Lower leg skin (tissue), 4 donors: ENCODE results near the gene PTPRN2. TPM values are rescaled to one million over a fixed set of nuclear protein-coding genes. Genes with fewer than 3 reads are reported as not detected.

Experiments
- DNase-seq, 2 donors: peaks; one replicate each; pipeline ENCODE4 v3.0.0-alpha.2; 2019; ENCODE audit warnings: low spot score in 2 of 2
- H3K4me3 ChIP-seq: fragments of 200-600 bp; sonication (generic); 2 replicates; pipeline ENCODE4 v1.5.1; 2017; ENCODE audit warnings: mild to moderate bottlenecking, low read depth; ENCODE audit not compliant: poor library complexity, severe bottlenecking
- POLR2A ChIP-seq, 2 donors: fragments of 450-650 bp; IDR thresholded peaks; one replicate each; pipeline ENCODE4 v1.6.1; 2016 to 2017; ENCODE audit warnings: antibody characterized with exemption in 2 of 2, mild to moderate bottlenecking in 1 of 2, moderate library complexity in 1 of 2
- WGBS, 2 donors: methylation state at CpG; one replicate each; pipeline ENCODE4 v1.1.5; 2018; 5-methylcytosine and 5-hydroxymethylcytosine counted together
- intact Hi-C: fragments of 100-400 bp; cut with DNase I; formaldehyde crosslinking; loops from one replicate; pipeline ENCODE4 v1.15.0; 2023; ENCODE audit warnings: low total_unique reads
- total RNA-seq, 4 donors: library from RNA; depleted of rRNA; stranded (reverse); fragments of >200 nt; gene quantifications; one replicate each; pipeline ENCODE4 v1.1.0, GENCODE V29; 2016
- TF ChIP-seq, protein P1 (sequence below), 3 donors: fragments of 450-650 bp; IDR thresholded peaks; one replicate each; pipeline ENCODE4 v1.5.1; 2016; ENCODE audit warnings: antibody characterized with exemption in 3 of 3, mild to moderate bottlenecking in 3 of 3, moderate library complexity in 2 of 3

Gene PTPRN2
- total RNA-seq, 4 donors from 2014 or later = 0.11 to 1.6 (median 0.92) TPM

DNA sequence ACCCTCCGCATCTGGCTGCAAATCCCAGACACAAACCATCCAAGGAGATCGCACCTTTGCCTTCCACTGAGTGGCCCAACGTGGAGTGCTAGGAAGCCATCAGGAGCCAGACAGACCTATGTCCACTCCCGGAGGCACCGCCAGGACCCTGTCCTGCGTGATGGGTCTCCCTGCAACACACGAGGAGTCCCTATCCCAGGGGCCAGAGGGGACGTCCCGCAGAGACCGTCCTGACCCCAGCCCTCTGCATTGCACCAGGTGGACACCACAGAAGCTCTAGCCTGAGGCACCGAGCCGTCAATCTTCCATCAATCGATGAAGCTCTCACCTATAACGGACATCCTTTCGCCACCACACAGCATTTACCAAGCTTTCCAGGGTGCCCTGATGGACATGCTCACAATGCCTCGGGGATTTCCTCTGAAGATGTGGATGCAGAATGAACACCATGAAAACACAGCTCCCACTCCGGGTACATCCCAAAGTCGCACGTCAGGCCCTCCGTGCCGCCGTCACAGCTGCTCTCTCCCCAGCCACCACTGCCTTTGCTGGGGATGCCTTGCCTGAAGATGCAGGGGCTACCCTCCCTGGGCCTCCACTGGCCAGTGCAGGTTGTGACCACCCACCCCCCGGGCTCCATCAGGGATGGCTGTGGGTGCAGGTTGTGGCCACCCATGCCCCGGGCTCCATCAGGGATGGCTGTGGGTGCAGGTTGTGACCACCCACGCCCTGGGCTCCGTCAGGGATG lies 54.1 kb downstream of the PTPRN2 start:
- TF ChIP-seq, protein P1, sequence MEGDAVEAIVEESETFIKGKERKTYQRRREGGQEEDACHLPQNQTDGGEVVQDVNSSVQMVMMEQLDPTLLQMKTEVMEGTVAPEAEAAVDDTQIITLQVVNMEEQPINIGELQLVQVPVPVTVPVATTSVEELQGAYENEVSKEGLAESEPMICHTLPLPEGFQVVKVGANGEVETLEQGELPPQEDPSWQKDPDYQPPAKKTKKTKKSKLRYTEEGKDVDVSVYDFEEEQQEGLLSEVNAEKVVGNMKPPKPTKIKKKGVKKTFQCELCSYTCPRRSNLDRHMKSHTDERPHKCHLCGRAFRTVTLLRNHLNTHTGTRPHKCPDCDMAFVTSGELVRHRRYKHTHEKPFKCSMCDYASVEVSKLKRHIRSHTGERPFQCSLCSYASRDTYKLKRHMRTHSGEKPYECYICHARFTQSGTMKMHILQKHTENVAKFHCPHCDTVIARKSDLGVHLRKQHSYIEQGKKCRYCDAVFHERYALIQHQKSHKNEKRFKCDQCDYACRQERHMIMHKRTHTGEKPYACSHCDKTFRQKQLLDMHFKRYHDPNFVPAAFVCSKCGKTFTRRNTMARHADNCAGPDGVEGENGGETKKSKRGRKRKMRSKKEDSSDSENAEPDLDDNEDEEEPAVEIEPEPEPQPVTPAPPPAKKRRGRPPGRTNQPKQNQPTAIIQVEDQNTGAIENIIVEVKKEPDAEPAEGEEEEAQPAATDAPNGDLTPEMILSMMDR (IDR thresholded peaks at IDR 0.05) = no peak
- TF ChIP-seq POLR2A (IDR thresholded peaks at IDR 0.05) = no peak
- intact Hi-C loops = no loop called here
- WGBS, 2 donors = 87 to 91% methylated on average over 23 to 26 of the region's 26 CpGs
- no peak overlapping the region for H3K4me3 ChIP-seq
- no peak for DNase-seq

DNA sequence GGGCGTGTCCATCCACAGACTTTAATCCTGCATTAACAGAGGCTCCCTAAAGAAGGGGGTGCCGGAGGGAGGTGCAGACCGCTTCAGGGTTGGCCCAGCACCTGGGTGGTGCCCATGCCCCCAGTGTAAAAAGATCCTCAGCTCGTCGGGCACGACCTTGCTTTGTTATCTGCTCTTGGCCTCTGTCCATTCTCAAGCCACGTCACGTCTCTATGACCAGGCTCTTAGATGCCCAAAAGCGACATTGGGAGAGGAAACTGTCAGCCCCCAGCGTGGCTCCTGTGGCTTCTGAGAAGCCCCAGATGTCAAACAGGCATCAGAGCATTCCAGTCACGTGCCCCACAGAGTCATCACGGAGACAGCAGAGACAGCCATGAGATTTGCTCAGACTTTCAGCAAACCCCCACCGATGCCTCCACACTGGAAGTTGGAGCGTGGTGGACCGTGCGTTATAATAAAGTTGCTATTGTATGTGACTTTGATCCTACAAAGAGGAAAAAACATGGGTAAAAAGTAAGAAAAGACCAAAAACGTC lies 55.5 kb downstream of the PTPRN2 start:
- WGBS, 2 donors = 63 to 70% methylated on average over 17 of the region's 17 CpGs
- DNase-seq = no peak
- TF ChIP-seq, protein P1 (IDR thresholded peaks at IDR 0.05) = no peak
- TF ChIP-seq POLR2A (IDR thresholded peaks at IDR 0.05) = no peak
- H3K4me3 ChIP-seq = no peak overlapping the region
- intact Hi-C loops = no loop called here

- no peak for TF ChIP-seq POLR2A (IDR thresholded peaks at IDR 0.05)
- TF ChIP-seq, protein P1 (IDR thresholded peaks at IDR 0.05) = no peak
- H3K4me3 ChIP-seq = no peak overlapping the region
- intact Hi-C loops = no loop called here
- DNase-seq = no peak
- WGBS, 2 donors = 70 to 80% methylated on average over 11 of the region's 11 CpGs
These were observed 56.0 kb downstream of the PTPRN2 start for GRCh38 chr7:158531661-158532060.

DNA sequence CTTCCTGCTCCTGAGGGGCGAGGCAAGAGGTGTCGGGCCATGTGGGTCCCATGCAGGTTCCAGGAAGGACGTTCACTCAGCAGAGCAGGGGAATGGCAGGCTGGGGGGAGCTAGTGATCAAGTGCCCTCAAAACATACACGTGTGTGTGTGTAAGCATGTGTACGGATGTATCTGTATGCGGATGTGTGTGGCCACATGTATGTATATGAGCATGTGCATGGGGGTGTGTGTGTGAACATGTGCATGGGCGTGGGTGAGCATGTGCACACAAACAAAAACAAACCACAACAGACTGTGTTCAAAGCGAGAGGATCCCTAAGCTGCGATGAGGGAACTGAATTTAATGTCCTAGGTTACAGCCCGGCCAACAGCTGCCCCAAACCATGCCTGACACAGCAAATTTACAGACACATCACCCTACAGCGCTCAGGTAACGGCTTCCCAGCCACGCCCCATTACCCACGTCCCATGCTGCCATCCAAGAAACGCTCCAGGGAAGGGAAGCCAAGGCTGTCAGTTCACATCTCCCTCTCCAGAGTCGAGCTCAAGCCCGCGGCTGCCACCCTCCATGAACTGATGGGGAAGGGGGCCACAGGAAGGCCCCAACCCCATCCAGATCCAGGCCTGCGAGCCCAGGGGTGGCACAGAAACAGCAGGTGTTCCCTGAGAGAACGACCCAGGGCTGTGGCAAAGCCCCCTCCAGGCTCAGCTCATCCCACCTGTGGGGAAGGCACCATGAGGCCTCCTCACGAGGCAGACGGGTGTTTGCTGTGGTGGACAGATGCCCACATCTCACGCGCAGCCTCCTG lies 56.6 kb downstream of the PTPRN2 start:
- H3K4me3 ChIP-seq = no peak overlapping the region
- TF ChIP-seq, protein P1 (IDR thresholded peaks at IDR 0.05) = no peak
- TF ChIP-seq POLR2A (IDR thresholded peaks at IDR 0.05) = no peak
- WGBS, 2 donors = 60% methylated on average over 24 of the region's 24 CpGs
- no peak for DNase-seq
- intact Hi-C loops = no loop called here

- intact Hi-C loops = no loop called here
- TF ChIP-seq, protein P1 (IDR thresholded peaks at IDR 0.05) = no peak
- TF ChIP-seq POLR2A (IDR thresholded peaks at IDR 0.05) = no peak
- DNase-seq = no peak
- H3K4me3 ChIP-seq = no peak overlapping the region
- WGBS, 2 donors = 58 to 59% methylated on average over 21 of the region's 21 CpGs
These were observed 58.2 kb downstream of the PTPRN2 start for GRCh38 chr7:158529181-158530096.
